ENCODE results near the gene SLC22A1.

DNA sequence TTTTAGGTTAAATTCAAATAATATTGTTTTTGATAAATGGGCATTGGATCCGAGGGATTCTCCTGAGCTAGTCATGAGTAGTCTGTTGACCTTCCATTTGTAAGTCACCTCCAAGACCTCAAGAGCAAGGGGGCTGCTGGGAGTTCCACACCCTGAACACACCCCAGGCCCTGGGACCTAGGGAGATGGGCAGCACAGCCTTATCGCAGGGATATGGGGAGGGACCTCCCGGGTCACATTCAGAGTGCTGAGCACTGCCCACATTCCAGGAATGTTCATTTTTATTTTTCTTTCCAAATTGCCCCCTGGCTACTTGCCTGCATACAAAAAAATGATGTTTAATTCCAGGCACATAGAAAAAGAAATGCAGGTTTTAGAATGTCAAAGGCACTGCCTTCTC is 81.5 kb downstream of the SLC22A1 start:
- TF ChIP-seq SMC3 (conservative IDR thresholded peaks at IDR 0.05; ENCODE audit: poor library complexity) (no peak), POLR2AphosphoS5 (IDR thresholded peaks at IDR 0.05) (no peak), EZH2 (IDR thresholded peaks at IDR 0.05; ENCODE audit: borderline replicate concordance, insufficient read depth, low read length, poor library complexity, severe bottlenecking) (no peak)
- TF ChIP-seq, protein P1, sequence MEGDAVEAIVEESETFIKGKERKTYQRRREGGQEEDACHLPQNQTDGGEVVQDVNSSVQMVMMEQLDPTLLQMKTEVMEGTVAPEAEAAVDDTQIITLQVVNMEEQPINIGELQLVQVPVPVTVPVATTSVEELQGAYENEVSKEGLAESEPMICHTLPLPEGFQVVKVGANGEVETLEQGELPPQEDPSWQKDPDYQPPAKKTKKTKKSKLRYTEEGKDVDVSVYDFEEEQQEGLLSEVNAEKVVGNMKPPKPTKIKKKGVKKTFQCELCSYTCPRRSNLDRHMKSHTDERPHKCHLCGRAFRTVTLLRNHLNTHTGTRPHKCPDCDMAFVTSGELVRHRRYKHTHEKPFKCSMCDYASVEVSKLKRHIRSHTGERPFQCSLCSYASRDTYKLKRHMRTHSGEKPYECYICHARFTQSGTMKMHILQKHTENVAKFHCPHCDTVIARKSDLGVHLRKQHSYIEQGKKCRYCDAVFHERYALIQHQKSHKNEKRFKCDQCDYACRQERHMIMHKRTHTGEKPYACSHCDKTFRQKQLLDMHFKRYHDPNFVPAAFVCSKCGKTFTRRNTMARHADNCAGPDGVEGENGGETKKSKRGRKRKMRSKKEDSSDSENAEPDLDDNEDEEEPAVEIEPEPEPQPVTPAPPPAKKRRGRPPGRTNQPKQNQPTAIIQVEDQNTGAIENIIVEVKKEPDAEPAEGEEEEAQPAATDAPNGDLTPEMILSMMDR (IDR thresholded peaks at IDR 0.05; ENCODE audit: poor library complexity, severe bottlenecking), result no peak
- TF ChIP-seq, protein P2, sequence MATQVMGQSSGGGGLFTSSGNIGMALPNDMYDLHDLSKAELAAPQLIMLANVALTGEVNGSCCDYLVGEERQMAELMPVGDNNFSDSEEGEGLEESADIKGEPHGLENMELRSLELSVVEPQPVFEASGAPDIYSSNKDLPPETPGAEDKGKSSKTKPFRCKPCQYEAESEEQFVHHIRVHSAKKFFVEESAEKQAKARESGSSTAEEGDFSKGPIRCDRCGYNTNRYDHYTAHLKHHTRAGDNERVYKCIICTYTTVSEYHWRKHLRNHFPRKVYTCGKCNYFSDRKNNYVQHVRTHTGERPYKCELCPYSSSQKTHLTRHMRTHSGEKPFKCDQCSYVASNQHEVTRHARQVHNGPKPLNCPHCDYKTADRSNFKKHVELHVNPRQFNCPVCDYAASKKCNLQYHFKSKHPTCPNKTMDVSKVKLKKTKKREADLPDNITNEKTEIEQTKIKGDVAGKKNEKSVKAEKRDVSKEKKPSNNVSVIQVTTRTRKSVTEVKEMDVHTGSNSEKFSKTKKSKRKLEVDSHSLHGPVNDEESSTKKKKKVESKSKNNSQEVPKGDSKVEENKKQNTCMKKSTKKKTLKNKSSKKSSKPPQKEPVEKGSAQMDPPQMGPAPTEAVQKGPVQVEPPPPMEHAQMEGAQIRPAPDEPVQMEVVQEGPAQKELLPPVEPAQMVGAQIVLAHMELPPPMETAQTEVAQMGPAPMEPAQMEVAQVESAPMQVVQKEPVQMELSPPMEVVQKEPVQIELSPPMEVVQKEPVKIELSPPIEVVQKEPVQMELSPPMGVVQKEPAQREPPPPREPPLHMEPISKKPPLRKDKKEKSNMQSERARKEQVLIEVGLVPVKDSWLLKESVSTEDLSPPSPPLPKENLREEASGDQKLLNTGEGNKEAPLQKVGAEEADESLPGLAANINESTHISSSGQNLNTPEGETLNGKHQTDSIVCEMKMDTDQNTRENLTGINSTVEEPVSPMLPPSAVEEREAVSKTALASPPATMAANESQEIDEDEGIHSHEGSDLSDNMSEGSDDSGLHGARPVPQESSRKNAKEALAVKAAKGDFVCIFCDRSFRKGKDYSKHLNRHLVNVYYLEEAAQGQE (IDR thresholded peaks at IDR 0.05; ENCODE audit: borderline replicate concordance), result no peak
